Uterus (tissue), 2 donors: Measurements from ENCODE around the gene DOCK4.

Experiments
- CTCF ChIP-seq, 4 experiments: fragments of 200-600 bp in 2 of 4; fragments of 450-650 bp in 2 of 4; sonication (generic) in 2 of 4; IDR thresholded peaks; one replicate each; pipeline ENCODE4 v1.5.1; 2016 to 2019; ENCODE audit warnings: antibody characterized with exemption in 4 of 4, mild to moderate bottlenecking in 2 of 4, moderate library complexity in 1 of 4
- POLR2A ChIP-seq, 2 donors: fragments of 450-650 bp; IDR thresholded peaks; one replicate each; pipeline ENCODE4 v1.6.1; 2016; ENCODE audit warnings: antibody characterized with exemption in 2 of 2, mild to moderate bottlenecking in 1 of 2, moderate library complexity in 1 of 2

GRCh38 chr7:112115880-112116279 is 90.3 kb downstream of the DOCK4 start:
- TF ChIP-seq CTCF (IDR thresholded peaks at IDR 0.05): no peak
- TF ChIP-seq POLR2A (IDR thresholded peaks at IDR 0.05): no peak
